Spleen (tissue), 11 donors: Measurements from ENCODE around the gene LIN37. TPM values are rescaled to one million over a fixed set of nuclear protein-coding genes. Genes with fewer than 3 reads are reported as not detected.
A peak's percentile ranks its signal among the peaks of the same experiment; 100 is the strongest.

Experiments
- DNase-seq: peaks from one replicate; pipeline ENCODE4 v3.0.0-alpha.2; 2020
- H3K27ac ChIP-seq, 8 donors: fragments of 200-600 bp; sonication (generic) in 7 of 8; 1 replicate in 4 of 8; 2 replicates in 4 of 8; pipeline versions ENCODE4 v1.5.0 to v1.8.0; 2016 to 2021; ENCODE audit warnings: inconsistent platforms in 4 of 8, mild to moderate bottlenecking in 4 of 8, moderate library complexity in 1 of 8
- H3K27me3 ChIP-seq, 7 donors: fragments of 200-600 bp; sonication (generic) in 6 of 7; replicated peaks in 1 of 7; 1 replicate in 4 of 7; 2 replicates in 3 of 7; pipeline versions ENCODE4 v1.5.0 to v1.8.0; 2016 to 2021; ENCODE audit warnings: inconsistent platforms in 3 of 7, mild to moderate bottlenecking in 1 of 7
- H3K36me3 ChIP-seq, 6 donors: fragments of 200-600 bp; sonication (generic) in 5 of 6; 1 replicate in 4 of 6; 2 replicates in 2 of 6; pipeline versions ENCODE4 v1.5.0 to v1.8.0; 2016 to 2021; ENCODE audit warnings: inconsistent platforms in 2 of 6
- H3K4me1 ChIP-seq, 6 donors: fragments of 200-600 bp; sonication (generic) in 5 of 6; 1 replicate in 3 of 6; 2 replicates in 3 of 6; pipeline versions ENCODE4 v1.5.0 to v1.8.0; 2016 to 2021; ENCODE audit warnings: inconsistent platforms in 3 of 6
- H3K4me3 ChIP-seq, 8 donors: fragments of 200-600 bp; sonication (generic) in 7 of 8; 1 replicate in 4 of 8; 2 replicates in 4 of 8; pipeline versions ENCODE4 v1.5.0 to v1.8.0; 2016 to 2021; ENCODE audit warnings: inconsistent platforms in 4 of 8, mild to moderate bottlenecking in 4 of 8, moderate library complexity in 2 of 8
- H3K9me3 ChIP-seq, 8 donors: fragments of 200-600 bp; sonication (generic) in 7 of 8; 1 replicate in 4 of 8; 2 replicates in 4 of 8; pipeline versions ENCODE4 v1.5.0 to v1.8.0; 2016 to 2021; ENCODE audit warnings: inconsistent platforms in 4 of 8
- POLR2A ChIP-seq, 3 donors: fragments of 450-650 bp; IDR thresholded peaks; one replicate each; pipeline ENCODE4 v1.5.1; 2017; ENCODE audit warnings: antibody characterized with exemption in 3 of 3, mild to moderate bottlenecking in 1 of 3
- POLR2AphosphoS5 ChIP-seq, 3 donors: sonication (generic); formaldehyde crosslinking; IDR thresholded peaks; one replicate each; pipeline ENCODE4 v1.5.1; 2017; ENCODE audit warnings: antibody characterized with exemption in 3 of 3
- WGBS, 5 donors: extraction: QIAGEN DNeasy Blood & Tissue Kit in 3 of 5; methylation state at CpG; one replicate each; pipeline versions ENCODE4 v1.1.5 to v1.1.7; 2013 to 2018; 5-methylcytosine and 5-hydroxymethylcytosine counted together
- intact Hi-C: fragments of 100-400 bp; cut with DNase I; formaldehyde crosslinking; loops from one replicate; pipeline ENCODE4 v1.15.0; 2023; ENCODE audit warnings: low total_unique reads
- polyA plus RNA-seq, 3 donors: library from polyadenylated mRNA; stranded (reverse); fragments of 200-250 nt; gene quantifications; one replicate each; pipeline ENCODE4 v1.2.1, GENCODE V29; 2013
- total RNA-seq, 7 donors: library from RNA; depleted of rRNA in 3 of 7; stranded (reverse); fragments of >200 nt in 3 of 7; fragmentation: NEBNext Ultra II Directional in 4 of 7; extraction: Animal tissue kit (Norgen Biotek cat#: 25700) in 4 of 7; gene quantifications; one replicate each; pipeline versions ENCODE4 v1.1.0 to v1.2.1, GENCODE V29; 2016 to 2021
- TF ChIP-seq, protein P1 (sequence below), 11 experiments: fragments of 200-600 bp in 7 of 11; fragments of 450-650 bp in 4 of 11; sonication (generic) in 4 of 11; IDR thresholded peaks in 8 of 11; conservative IDR thresholded peaks in 3 of 11; 1 replicate in 7 of 11; 2 replicates in 4 of 11; pipeline versions ENCODE4 v1.4.0 to v1.8.0; 2016 to 2021; ENCODE audit warnings: antibody characterized with exemption in 11 of 11, inconsistent platforms in 4 of 11, mild to moderate bottlenecking in 1 of 11
- donor health status: healthy with polysubstance abuse.
- donor health status: DM: no; HTN: no; CAD: no; lungs with moderate emphysema.
- donor health status: DM: no; HTN: no; CAD: no.
- donor health status: Bipolar disorder and iron deficiency.
- donor health status: healthy.
- donor health status: DM: no; HTN: no; CAD: no.
- donor health status: DM: yes; HTN: yes; CAD: no.

Gene LIN37
- total and polyA plus RNA-seq, 10 donors: 7.0 to 28.5 (median 14.2) TPM

DNA sequence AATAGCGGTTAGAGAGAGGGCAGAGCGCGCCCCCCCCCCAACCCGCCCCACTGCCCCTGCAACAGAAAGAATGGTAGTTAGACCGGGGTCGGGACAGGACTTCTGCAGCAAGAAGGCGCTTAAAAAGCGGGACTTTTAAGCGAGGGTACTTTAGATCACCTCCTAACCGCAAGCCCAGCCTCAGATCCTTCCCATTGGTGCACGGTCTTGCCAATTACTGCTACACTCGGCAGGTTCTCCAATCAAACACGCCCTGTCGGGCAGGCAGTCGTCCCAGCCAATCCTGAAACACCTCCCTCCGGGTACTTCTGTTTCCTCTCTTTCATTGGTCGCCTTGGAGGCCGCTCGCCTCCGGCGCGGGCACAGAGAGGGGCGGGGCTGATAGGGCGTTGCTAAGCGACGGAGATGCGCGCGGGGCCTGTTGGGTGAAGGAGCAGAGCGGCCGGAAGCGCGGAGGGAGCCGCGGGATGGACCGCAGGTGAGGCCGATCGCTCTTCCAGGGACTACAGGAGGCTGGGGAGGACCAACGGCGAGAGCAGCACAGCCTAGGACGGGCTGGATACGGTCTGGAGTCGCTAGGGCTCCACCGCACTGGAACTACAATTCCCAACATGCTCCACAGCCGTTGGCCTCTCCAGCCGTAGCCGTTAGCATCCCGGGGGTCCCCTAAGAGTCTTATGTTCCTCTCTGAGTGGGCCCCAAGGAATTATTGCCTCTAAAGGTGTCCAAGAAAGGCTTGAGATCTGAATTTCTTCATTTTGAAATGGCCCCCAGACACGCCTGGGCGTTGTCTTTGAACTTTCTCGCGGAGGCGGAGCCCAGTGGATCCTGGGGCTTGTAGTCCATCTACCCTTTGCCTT, 9.6 kb downstream of the LIN37 start, which contains the start of gene PROSER3:
TSS of gene PROSER3 (plus strand) at position 428 of the 860 bp plus-strand sequence. CDS start at position 468, 40 bp downstream.
- H3K36me3 ChIP-seq: peaks cover 0 to 56% (median 22%) of the 10 kb centered on the region in 6 donors
- DNase-seq: peak; percentile 99
- H3K9me3 ChIP-seq: no peaks in the 10 kb centered on the region
- H3K4me3 ChIP-seq: peak within 1 kb of the TSS; percentile 62 to 98 (median 94)
- H3K27ac ChIP-seq: peak within 1 kb of the TSS; percentile 86 to 98 (median 96)
- peaks cover 0 to 23% (median 4%) of the 10 kb centered on the region in 7 donors for H3K27me3 ChIP-seq
- TF ChIP-seq POLR2AphosphoS5 (IDR thresholded peaks at IDR 0.05) (peak; percentile 92 to 97 (median 93)), POLR2A (IDR thresholded peaks at IDR 0.05) (peak in 1 of 3 donors; percentile 13)
- TF ChIP-seq, protein P1, sequence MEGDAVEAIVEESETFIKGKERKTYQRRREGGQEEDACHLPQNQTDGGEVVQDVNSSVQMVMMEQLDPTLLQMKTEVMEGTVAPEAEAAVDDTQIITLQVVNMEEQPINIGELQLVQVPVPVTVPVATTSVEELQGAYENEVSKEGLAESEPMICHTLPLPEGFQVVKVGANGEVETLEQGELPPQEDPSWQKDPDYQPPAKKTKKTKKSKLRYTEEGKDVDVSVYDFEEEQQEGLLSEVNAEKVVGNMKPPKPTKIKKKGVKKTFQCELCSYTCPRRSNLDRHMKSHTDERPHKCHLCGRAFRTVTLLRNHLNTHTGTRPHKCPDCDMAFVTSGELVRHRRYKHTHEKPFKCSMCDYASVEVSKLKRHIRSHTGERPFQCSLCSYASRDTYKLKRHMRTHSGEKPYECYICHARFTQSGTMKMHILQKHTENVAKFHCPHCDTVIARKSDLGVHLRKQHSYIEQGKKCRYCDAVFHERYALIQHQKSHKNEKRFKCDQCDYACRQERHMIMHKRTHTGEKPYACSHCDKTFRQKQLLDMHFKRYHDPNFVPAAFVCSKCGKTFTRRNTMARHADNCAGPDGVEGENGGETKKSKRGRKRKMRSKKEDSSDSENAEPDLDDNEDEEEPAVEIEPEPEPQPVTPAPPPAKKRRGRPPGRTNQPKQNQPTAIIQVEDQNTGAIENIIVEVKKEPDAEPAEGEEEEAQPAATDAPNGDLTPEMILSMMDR (IDR thresholded peaks at IDR 0.05 in 8 of 11, conservative IDR thresholded peaks at IDR 0.05 in 3 of 11): peak in 1 of 11 experiments; percentile 11
- intact Hi-C loops: no loop called here
- peaks cover 25 to 53% (median 40%) of the 10 kb centered on the region in 6 donors for H3K4me1 ChIP-seq
- WGBS, 5 donors: 0 to 1% (median 0%) methylated on average over 30 to 53 of the region's 53 CpGs

DNA sequence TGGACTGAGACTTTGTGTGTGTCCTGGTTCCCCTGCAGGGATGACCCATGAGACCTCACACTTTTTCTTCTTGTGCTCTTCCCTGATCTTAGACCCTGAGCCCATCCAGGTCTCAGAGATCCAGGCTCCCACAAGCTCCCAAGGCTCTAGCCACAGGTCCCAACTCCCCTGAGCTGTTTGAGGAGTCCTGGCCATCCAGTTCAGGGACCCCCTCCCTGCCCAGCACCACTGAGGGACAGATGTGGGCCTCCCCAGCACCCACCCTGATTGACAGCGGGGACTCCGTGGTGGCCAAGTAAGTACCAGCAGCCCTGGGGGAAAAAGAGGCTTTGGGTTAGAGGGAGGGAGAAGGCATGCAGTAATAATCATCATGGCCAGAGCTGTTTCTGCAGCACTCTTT, 11.3 kb downstream of the LIN37 start:
- Histone ChIP-seq H3K9me3 (no peaks in the 10 kb centered on the region), H3K36me3 (peaks cover 0 to 56% (median 15%) of the 10 kb centered on the region in 6 donors), H3K27me3 (peaks cover 0 to 23% (median 4%) of the 10 kb centered on the region in 7 donors), H3K27ac (no peak overlapping the region), H3K4me1 (peaks cover 25 to 51% (median 40%) of the 10 kb centered on the region in 6 donors), H3K4me3 (no peak overlapping the region)
- DNase-seq: no peak
- TF ChIP-seq POLR2AphosphoS5 (IDR thresholded peaks at IDR 0.05) (no peak), POLR2A (IDR thresholded peaks at IDR 0.05) (no peak)
- TF ChIP-seq, protein P1 (IDR thresholded peaks at IDR 0.05 in 8 of 11, conservative IDR thresholded peaks at IDR 0.05 in 3 of 11): no peak
- WGBS, 5 donors: 95 to 100% (median 96%) methylated on average over 2 of the region's 2 CpGs
- intact Hi-C loops: no loop called here

DNA sequence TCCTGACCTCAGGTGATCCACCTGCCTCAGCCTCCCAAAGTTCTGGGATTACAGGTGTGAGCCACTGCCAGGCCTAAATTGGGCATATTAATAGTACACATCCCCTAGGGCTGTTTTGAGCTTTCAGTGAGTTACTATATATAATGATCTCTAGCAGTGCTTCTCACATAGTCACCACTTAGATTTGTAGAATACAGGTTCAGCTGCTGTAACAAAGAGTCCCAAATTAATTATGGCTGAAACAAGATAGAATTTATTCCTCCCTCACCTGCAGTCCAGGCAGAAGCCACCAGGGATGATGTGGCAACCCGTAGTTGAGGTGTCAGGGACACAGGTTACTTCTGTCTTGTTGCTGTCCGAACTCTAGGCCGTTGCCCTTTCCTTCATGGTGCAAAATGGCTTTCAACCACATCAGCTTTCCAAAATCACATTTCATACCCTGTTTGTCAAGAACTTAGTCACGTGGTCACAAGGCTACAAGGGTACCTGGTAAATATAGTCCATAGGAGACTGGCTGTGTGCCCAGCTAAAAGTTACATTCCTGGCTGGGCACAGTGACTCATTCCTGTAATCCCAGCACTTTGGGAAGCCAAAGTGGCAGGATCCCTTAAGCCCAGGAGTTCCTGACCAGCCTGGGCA, 12.5 kb downstream of the LIN37 start:
- 95 to 98% (median 97%) methylated on average over 4 of the region's 4 CpGs for WGBS, 5 donors
- Histone ChIP-seq H3K27me3 (peaks cover 0 to 15% (median 4%) of the 10 kb centered on the region in 7 donors), H3K9me3 (no peaks in the 10 kb centered on the region), H3K4me3 (no peak overlapping the region), H3K4me1 (peaks cover 22 to 40% (median 32%) of the 10 kb centered on the region in 6 donors), H3K36me3 (peaks cover 0 to 59% (median 25%) of the 10 kb centered on the region in 6 donors), H3K27ac (no peak overlapping the region)
- TF ChIP-seq, protein P1 (IDR thresholded peaks at IDR 0.05 in 8 of 11, conservative IDR thresholded peaks at IDR 0.05 in 3 of 11): no peak
- no peak for TF ChIP-seq POLR2AphosphoS5 (IDR thresholded peaks at IDR 0.05)
- no peak for TF ChIP-seq POLR2A (IDR thresholded peaks at IDR 0.05)
- intact Hi-C loops: no loop called here
- DNase-seq: no peak
